Raji (cell line): ENCODE results near the gene ARHGEF28.

ENCODE experiments used
- POLR2A ChIP-seq: IDR thresholded peaks from 2 replicates; pipeline ENCODE4 v1.6.1; 2011; ENCODE audit warnings: low read depth, low read length, control low read depth; ENCODE audit not compliant: insufficient read depth

ARHGEF28 gene

GRCh38 chr5:73781107-73781768 lies 155.2 kb downstream of the ARHGEF28 start:
- no peak for TF ChIP-seq POLR2A

GRCh38 chr5:73783828-73784227 lies 157.8 kb downstream of the ARHGEF28 start:
- no peak for TF ChIP-seq POLR2A

DNA sequence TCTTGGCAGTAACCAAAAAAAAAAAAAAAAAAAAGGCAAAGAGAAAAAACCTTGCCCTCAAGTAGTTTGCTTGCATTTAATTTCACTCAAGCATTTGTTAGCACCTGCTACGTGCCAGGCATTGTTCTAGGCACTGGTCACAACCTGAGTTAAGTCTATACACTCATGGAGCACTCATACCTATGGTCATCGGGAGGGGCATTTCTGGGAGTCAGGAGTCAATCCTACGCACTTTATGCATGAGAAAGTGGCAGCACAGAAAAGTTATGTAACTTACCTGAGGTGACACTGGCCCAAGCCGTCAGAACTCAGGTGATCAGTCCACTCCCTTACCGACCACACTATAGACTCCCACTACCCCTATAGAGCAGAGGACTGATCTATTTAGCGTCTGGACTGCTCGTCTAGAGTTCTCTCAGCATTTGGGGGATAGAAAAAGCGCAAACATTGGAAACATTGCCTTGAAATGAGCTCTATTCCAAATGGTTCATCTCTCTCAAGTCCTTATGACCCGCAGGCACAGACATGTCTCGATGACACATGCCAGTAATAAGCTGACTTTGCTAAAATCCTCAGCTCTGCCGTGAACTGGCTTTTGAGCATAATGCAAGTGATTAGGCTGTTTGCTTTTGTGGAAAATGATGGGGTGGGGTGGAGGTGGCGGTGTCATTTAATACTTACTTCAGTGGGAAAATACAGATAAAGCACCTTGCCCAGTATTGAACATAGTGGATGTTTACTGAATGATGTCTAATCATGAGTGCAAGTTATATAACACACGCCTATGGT lies 160.2 kb downstream of the ARHGEF28 start:
- no peak for TF ChIP-seq POLR2A

DNA sequence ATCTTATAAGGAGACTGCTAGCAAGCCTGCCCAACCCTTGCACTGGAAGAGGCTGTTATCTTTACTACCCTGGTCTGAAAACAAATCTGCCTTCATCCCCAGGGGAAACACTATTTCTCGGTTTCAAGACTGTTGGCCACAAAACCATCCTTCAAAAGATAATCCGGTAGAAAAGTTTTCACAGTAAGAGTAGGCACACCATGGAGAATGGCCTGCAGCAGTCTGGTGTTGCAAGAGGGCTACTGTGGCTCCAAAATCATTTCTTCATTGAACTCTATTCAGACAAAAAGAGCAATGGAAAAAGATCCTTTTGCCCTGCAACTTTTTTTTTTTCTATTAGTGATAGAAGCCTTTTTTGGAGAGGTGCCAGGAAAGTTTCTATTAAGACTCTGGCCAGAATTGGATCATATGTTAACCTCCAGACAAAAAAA lies 163.9 kb downstream of the ARHGEF28 start:
- no peak for TF ChIP-seq POLR2A

- TF ChIP-seq POLR2A = no peak
Measured at GRCh38 chr5:73791389-73791788, 165.4 kb downstream of the ARHGEF28 start.

GRCh38 chr5:73792687-73793320 lies 166.8 kb downstream of the ARHGEF28 start:
- TF ChIP-seq POLR2A = no peak

GRCh38 chr5:73793911-73794310 lies 167.9 kb downstream of the ARHGEF28 start:
- TF ChIP-seq POLR2A = no peak

GRCh38 chr5:73796164-73797131 lies 170.5 kb downstream of the ARHGEF28 start:
- no peak for TF ChIP-seq POLR2A

- TF ChIP-seq POLR2A = no peak
Measured at GRCh38 chr5:73797132-73797510, 171.1 kb downstream of the ARHGEF28 start.

DNA sequence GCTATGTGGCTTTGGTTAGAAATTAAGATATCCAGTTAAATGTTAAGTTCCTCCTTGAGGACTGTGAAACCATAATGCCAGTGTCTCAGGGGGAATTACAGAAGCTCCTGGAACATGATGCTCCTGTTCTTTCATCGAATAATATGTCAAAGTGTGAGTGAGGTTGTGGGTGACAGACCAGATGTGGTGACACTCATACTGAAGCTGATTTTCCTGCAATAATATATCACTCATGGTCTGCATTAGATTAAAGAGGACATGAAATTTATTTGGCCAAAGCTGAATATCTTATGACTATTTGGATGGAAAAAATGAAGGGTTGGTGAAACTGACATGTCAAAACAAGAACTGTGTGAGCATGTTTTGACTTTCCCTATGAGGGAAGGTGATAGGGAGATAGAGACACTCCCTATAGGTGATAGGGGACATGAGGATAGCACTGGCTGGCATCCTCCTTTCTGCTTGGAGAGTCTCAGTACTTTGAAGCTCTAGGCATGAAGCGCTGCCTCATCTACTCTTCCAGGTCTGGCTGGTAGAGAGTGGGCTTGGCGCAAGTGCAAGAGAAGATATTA lies 173.5 kb downstream of the ARHGEF28 start:
- no peak for TF ChIP-seq POLR2A

GRCh38 chr5:73801686-73802085 lies 175.7 kb downstream of the ARHGEF28 start:
- no peak for TF ChIP-seq POLR2A

GRCh38 chr5:73805449-73805848 lies 179.5 kb downstream of the ARHGEF28 start:
- TF ChIP-seq POLR2A = no peak

- no peak for TF ChIP-seq POLR2A
Measured at GRCh38 chr5:73808911-73809310, 182.9 kb downstream of the ARHGEF28 start.

- TF ChIP-seq POLR2A = no peak
Measured at GRCh38 chr5:73810429-73810828, 184.4 kb downstream of the ARHGEF28 start.
